Tongue (tissue), 2 donors: ENCODE data around the gene TRIM8. TPM values are rescaled to one million over a fixed set of nuclear protein-coding genes. Genes with fewer than 3 reads are reported as not detected.
"Not testable (repeated sequence)": the region's sequence is repeated elsewhere in the genome, so short reads cannot be mapped to it uniquely, and the experiment has no call there.

ENCODE experiments used
- DNase-seq: peaks from one replicate; pipeline ENCODE4 v3.0.0-alpha.2; 2015
- total RNA-seq: library from RNA; depleted of rRNA; stranded (reverse); fragments of >200 nt; gene quantifications from one replicate; pipeline ENCODE4 v1.2.3, GENCODE V29; 2014

Gene TRIM8
- total RNA-seq, 1 donor from 2014 or later = 82.2 TPM

DNA sequence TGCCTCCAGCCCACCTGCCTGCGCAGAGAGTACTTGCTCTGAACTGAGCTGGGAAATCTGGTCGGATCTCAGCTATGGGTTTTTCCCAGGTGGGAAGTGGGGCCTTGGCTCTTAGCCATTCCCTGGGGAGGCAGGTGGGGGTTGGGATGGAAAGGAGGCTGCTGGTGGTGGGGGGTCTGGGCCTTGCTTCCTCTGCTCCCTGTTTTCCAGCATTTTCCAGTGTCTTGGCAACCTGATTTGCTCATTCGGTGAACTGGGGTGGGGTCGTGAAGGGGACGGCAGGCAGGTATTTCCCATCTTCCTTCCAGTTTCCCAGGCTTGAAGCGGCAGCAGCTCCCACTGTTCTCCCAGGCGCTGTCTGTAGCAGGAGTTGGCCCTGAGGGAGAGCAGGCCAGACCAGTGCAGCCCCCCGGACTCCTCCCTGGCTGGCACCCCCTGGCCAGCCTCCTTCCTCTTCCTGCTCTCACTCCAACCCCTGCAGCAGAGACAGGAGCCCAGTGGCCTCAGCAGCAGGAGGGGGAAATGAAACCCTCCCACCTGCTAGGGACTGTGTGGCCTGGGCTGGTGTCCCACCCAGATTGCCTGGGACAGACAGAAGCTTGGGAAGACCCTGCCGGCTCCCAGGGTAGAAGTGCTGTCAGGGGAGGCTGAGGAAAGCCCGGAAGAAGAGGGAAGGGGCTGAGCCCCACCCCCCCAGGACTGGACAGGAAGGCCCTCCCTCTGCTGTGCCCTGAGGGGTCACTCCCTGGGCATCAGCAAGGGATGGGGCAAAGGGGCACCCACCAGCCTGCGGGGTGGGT is 6.6 kb downstream of the TRIM8 start:
- DNase-seq = no peak

DNA sequence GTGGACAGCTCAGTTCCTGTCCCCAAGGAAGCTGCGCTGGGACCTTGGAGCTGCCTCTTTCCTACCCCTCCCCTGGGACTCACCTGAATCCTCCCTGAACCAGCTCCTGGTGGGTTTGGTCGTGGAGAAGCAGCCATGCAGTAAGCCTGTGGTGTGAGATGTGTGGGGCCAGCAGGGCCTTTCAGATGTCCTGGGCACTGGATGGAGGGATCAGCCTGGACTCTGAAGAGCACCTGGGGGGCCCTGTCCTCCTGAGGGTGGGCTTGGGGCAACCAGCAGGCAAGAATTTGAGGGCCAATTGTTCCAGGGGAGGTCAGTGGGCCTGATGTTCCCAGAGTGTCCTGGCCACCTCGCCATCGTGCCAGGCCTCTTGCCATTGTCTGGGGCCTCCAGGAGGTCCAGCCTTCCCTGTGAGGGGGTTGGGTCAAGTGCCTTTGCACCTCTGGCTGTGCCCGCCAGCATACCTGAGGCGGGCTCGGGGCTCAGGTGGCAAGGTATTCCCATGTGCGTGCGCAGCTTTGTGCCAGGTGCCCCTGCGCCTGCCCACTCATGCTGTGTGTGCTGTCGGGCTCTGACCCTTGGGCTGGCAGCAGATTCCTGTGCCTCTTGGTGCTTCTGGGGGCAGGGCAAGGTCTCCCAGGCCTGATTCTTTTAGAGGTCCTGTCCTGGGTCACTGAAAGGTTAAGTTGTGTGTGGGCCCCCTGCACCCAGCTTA is 7.3 kb downstream of the TRIM8 start:
- no peak for DNase-seq

DNA sequence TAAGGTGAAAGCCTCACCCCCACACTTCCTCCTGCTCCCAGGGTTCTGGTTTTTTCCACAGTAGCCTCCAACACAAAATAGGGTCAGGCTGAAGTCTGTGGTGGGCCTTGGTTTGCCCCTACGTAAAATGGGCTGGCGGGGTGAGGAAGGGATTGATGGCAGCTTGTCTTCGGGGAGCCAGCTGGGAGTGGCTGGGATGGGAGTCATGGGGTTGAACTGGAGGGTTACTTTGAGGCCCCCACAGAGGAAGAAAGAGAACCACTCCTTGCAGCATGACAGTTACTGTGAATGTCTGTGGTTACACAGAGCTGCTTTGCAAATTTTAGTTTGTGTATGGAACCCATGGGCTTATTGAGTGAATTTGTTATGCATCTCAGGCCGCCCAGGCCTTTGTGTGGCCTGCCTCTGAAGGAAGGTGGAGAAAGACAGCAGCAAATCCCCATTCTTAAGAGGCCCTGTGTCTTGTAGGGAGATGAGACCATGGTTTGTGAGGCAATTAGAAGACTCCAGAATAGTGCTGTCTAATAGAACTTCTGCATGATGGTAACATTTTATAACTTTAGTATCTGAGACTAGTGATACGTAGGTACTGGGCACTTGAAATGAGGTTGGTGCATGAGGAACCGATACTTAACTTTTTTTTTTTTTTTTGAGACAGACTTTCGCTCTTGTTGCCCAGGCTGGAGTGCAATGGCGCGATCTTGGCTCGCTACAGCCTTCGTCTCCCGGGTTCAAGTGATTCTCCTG is 8.1 kb downstream of the TRIM8 start:
- no peak for DNase-seq

DNA sequence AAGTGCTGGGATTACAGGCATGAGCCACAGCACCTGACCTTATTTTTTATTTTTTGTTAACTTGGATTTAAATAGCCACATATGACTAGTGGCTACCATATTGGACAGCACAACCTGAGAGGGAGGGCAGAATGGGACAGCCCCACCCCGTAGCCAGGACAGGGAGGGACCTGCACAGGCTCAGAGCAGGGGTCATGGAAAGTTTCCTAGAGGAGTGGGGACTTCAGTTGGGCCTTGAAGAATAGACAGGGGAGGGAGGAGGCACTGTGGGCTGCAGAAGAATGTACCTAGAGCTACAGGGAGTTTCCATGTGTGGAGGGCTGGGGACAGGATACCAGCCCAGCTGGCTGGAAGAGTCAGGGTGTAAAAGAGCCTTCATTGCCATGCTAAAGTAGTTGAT is 8.8 kb downstream of the TRIM8 start:
- DNase-seq = no peak

DNA sequence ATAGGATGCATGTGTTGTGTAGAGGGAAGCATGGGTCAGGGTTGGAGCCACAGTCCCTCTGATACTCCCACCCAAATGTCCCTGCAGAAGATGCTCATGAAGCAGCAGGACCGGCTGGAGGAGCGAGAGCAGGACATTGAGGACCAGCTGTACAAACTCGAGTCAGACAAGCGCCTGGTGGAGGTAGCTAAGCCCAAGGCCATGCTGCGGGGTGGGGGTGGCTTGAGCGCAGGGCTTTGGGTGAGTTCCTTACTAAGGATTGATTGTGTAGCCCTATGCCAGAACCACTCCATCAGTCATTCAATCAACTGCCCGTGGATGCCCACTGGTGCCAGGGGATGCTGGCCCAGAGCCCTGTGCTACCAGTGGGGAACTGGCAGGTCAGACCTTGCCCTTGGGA is 10.3 kb downstream of the TRIM8 start:
- no peak for DNase-seq

DNA sequence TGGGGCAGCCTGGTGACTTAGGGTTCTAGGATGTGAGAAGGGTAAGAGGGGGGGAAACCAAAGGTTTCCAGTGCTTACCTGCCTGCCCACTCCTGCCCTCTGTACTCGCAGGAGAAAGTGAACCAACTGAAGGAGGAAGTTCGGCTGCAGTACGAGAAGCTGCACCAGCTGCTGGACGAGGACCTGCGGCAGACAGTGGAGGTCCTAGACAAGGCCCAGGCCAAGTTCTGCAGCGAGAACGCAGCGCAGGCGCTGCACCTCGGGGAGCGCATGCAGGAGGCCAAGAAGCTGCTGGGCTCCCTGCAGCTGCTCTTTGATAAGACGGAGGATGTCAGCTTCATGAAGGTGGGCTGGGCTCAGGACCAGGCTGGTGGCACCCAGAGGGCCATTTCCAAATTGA is 10.7 kb downstream of the TRIM8 start:
- no peak for DNase-seq

DNA sequence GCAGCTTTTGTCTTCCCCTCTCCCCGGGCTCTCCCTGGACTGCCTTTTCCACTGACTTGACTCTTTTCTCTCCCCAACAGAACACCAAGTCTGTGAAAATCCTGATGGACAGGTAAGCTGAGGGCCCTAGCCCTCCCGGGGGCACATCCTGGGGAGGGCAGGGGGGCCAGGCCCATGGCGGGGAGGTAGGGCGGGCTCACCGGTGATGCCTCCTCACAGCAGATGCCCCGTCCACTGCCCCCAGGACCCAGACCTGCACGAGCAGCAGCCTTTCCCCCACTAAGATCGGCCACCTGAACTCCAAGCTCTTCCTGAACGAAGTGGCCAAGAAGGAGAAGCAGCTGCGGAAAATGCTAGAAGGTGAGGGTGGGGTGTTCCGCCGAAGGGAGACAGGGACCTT is 11.7 kb downstream of the TRIM8 start:
- DNase-seq = no peak

DNA sequence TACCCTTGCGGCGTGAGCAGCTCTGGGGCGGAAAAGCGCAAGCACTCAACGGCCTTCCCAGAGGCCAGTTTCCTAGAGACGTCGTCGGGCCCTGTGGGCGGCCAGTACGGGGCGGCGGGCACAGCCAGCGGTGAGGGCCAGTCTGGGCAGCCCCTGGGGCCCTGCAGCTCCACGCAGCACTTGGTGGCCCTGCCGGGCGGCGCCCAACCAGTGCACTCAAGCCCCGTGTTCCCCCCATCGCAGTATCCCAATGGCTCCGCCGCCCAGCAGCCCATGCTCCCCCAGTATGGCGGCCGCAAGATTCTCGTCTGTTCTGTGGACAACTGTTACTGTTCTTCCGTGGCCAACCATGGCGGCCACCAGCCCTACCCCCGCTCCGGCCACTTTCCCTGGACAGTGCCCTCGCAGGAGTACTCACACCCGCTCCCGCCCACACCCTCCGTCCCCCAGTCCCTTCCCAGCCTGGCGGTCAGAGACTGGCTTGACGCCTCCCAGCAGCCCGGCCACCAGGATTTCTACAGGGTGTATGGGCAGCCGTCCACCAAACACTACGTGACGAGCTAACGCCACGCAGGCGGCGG is 12.6 kb downstream of the TRIM8 start:
- DNase-seq = no peak

DNA sequence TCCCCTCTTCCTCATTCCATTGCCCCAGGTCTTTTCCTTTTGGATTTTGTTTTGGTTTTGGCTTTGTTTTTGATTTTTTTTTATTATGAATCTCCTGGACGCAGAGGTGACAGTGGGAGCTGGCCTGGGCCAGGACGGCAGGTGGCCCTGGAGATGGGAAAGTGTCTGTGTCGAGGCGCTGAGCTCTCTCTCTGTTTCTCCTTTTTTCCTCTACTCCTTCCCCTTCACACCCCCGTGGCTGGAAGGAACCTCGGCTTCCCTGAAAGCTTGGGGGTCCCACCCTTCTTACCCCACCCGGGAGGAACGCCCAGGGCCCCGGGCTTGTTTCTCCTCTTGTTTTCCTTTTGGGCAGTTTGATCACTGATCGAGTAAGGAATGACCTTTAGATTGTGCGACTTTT is 13.2 kb downstream of the TRIM8 start:
- DNase-seq = no peak

DNA sequence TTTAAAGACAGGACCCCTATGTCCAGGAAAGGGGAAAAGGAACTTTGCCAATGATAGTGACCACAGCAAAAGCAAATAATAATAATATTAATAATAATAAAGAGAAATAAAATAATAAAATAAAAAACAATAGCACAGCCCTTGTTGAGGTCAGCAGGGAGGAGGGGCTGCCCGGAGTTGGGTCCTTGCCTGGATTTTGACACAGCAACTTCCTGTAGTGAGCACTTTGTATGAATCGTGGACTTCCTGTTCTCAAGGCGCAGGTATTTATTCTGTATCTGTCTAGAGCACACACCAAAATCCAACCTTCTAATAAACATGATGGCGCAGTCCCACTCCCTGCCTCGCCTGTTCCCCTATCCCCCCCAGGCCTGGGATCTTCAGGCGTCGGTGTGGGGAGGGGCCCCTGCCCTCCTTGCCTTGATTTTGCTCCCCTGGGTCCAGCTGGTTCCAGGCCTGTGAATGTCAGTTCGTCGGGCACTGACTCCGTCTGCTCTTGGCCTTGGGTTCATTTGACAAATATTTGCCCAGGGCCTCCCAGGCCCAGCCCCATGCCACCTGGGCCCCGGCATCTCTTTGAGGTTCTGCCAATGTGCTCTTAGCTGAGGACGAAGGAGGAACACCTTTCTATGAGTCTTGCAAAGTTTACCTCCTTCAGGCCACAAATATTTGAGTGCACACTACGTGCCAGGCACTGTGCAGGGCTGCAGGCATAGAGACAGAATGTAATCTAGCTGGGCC is 13.9 kb downstream of the TRIM8 start:
- no peak for DNase-seq

DNA sequence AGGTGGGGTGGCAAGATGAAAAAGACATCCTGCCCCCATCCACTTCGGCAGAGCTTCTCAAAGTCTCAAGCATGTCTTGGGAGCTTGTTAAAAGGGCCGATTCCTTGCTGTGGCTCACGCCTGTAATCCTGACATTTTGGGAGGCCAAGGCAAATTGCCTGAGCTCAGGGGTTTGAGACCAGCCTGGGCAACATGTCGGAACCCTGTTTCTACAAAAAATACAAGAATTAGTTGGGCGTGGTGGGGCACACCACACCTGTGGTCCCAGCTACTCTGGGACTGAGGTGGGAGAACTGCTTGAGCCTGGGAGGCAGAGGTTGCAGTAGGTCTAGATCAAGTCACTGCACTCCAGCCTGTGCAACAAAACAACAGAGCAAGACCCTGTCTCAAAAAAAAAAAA is 14.5 kb downstream of the TRIM8 start:
- no peak for DNase-seq

DNA sequence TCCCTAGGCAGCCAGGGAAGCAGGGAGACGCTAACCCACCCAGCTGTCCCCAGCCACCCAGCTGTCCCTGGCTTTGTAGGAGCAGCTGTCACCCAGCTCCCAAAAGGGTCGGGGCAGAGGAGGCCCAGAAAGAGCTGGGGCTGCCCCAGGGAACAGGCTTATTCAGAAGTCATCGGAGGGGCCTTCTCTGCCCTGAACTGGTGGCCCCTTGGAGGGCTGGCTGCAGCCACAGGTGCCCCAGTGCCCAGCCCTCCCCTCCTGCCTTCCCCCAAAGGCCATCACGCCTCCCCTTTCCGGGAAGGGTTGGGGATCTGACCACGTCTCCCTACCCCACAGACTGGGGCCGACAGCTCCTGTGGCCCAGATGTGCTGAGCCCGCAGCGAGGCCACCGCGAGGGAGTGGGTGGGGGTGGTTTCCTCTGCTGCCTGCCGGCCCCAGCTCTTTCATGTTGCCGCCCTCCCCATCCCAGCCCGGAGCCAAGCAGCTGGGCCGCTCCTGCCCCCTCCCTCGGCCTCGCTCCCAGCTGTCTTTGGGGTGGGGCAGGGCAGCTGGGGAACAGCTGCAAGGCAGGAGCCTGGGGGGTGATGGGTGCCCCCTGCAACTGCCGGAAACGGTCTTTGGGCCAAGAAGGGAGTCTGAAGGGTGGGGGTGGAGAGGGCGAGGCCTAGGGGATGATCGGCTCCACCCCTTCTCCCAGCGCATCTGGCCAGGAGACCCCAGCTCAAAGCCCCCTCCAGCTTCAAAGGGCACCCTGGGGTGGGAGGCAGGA is 16.8 kb downstream of the TRIM8 start:
- DNase-seq = peak; percentile 95

DNA sequence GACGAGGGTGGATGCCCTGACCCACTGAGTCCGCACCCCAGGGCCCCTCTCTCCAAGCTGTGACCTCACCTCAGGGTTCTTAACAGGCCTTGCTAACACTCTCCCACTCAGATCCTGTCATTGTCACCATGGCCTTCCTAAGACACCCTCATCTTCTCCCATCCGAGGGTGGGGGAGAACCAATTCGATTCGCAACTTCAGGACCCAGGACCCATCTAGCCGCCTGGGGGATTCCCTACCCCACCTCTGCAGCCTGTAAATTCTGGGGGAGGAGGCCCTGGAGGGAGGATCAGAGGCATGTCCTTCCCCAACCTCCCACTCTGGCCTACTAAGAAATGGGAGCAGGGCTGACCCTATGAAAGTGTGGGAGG is 17.4 kb downstream of the TRIM8 start:
- DNase-seq = no peak

DNA sequence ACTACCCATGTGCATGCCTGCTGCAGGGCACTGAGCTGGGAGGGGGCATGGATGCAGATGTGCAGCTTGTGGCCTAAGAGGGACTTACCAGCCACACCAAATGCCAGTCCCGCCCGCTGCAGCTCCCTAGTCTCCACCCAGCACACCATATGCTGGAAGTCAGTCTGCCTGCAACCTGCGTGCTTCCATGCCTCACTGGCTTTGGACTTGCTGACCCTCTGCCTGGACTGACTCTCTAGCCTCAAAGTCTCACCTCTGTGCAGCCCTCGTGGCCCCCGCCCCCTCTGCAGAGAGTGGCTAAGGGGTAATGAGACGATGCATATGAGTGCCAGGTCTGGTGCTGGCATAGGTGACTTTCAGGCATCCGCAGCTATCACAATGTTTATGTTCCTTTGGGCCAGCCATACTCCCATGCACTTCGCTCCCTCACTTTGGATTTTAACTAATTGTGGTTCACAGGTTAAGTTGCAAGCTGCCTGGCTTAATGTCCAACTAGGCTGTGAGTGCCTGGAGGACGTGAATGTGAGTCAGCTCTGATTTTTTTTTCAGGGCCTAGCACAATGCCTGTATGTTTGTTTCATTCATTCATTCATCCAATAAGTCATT is 21.7 kb downstream of the TRIM8 start:
- no peak for DNase-seq

DNA sequence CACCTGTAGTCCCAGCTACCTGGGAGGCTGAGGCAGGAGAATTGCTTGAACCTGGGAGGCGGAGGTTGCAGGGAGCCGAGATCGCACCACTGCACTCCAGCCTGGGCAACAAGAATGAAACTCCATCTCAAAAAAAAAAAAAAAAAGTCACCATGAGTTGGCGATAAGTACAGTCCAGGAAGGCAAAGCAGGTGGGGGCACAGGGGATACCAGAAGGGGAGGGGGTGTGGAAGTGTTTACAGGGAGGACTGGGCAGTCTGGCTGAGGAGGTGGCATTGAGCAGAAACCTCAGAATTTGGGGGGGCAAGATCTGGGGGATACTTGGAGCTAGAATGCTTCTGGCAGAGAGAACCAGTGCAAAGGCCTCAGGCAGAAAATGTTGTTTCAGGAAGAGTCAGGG is 23.1 kb downstream of the TRIM8 start:
- DNase-seq = not testable (repeated sequence)

DNA sequence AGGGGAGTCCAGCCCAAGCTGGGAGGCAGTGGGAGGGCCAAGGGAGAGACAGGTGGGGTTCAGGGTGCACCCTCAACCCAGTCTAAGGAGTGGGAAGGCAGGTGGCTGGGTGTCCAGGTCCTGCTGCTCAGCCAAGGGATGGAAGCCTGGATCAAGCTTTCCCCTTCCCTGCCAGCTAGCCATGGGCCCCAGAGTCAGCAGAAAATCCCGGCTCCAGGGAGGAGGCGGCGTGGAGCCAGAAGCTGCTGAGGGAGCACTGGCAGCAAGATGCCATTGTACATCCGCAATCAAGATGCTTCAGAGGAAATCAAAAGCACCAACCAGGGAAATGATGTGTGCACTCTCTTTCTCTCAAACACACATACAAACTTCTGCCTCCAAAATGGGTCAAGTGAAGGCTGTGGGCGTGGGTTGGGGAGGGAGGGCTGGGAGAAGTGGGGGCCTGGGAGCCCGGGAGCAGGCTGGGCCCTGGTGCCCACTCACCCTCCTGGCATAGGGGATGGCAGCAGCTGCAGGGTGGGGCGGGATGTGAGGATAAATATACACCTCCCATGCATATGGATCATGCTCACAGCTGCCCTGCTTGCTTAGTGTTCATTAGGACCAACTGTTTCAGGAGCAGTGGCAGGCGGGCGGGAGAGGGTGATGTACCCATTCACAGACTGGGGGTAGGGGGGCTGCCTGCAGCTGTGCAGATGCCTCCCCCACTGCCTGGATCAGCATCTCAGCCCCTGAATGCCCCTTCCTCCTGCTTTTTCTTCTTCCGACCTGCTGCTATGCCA is 24.2 kb downstream of the TRIM8 start:
- peak; percentile 92 for DNase-seq

DNA sequence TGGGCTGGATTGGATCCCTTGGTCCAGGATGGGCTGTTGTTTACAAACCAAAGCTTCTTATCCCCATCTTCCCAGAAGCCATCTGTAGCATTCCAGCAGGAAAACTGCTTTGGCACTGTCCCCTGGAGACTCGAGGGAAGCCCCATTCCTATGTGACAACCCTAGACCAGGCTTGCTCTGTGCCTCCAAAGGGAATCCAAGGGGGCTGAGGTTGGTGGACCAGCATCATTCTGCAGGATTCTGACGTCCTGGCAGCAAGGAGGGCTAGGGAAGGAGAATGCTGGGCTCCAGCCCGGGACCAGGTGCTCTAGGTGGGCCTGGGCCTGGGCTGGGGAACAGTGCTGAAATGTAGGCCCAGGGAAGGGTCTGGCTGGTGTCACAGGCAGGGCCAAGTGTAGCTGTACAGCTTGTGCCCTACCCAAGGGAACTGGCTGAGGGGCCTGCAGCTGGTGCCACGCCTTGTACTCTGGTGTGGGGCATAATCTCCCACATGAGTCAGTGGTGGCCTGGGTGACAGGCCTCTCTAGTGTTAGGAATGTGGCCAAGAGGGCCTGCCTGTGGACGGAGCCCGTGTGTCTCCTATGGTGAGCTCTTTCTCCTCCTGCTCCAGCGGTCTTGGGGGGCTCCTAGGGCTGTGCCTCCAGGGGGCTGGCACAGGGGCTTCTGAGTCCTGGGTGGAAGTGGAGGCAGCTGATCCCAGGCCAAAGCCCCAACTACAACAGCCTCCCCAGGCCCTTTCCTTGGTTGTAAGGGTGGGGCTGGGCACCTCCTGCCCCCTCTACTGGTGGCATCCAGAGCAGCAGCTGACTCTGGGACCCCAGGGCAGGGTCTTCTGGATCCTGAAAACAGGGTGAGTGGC is 25.2 kb downstream of the TRIM8 start:
- DNase-seq = peak; percentile 84

DNA sequence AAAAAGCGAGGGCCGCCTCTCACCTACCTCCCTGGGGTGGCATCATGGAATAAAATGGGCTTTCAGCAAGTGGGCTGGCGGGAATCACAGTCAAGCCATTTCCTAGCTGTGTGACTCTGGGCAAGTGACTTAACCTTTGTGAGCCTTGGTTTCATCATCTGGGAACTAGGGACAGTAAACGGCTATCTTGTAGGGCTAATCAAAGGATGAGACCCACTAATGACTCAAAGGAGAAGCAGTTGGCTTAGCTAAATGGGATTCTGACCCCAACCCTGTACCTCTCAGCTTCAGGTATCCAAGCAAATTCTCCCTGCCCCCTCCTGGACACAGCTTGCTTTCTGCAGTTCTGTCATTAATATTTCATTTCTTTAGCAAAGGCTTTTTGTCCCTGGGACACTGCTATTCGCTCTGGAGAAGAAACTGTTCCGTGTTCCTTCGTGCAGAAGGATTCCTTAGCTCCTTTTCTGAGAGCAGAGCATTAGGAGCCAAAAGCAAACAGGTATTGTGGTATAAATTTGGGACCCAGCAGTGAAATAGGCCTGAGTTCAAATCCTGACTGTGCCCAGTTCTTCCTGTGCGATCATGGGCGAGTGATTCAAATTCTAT is 25.9 kb downstream of the TRIM8 start:
- DNase-seq = no peak
